ENCODE measurements around the gene PCMT1.

The PCMT1 gene

GRCh38 chr6:149771925-149772324 lies 22.4 kb downstream of the PCMT1 start:
- in situ Hi-C loops (cut with HindIII; ENCODE audit: low sequenced_read_pairs): no loop called here
- no peak for DNase-seq (ENCODE audit: low read depth, low spot score)
- TF ChIP-seq CTCF (IDR thresholded peaks at IDR 0.05; ENCODE audit: low read depth, low read length): no peak
- H3K4me3 ChIP-seq (ENCODE audit: low read depth, low read length): no peak overlapping the region

GRCh38 chr6:149777624-149778023 lies 28.1 kb downstream of the PCMT1 start:
- DNase-seq (ENCODE audit: low read depth, low spot score): no peak
- no peak overlapping the region for H3K4me3 ChIP-seq (ENCODE audit: low read depth, low read length)
- in situ Hi-C loops (cut with HindIII; ENCODE audit: low sequenced_read_pairs): no loop called here
- TF ChIP-seq CTCF (IDR thresholded peaks at IDR 0.05; ENCODE audit: low read depth, low read length): no peak

GRCh38 chr6:149779644-149779963 lies 30.1 kb downstream of the PCMT1 start:
- in situ Hi-C loops (cut with HindIII; ENCODE audit: low sequenced_read_pairs): no loop called here
- no peak overlapping the region for H3K4me3 ChIP-seq (ENCODE audit: low read depth, low read length)
- no peak for DNase-seq (ENCODE audit: low read depth, low spot score)
- TF ChIP-seq CTCF (IDR thresholded peaks at IDR 0.05; ENCODE audit: low read depth, low read length): no peak

- DNase-seq (ENCODE audit: low read depth, low spot score): no peak
- no peak overlapping the region for H3K4me3 ChIP-seq (ENCODE audit: low read depth, low read length)
- TF ChIP-seq CTCF (IDR thresholded peaks at IDR 0.05; ENCODE audit: low read depth, low read length): no peak
- in situ Hi-C loops (cut with HindIII; ENCODE audit: low sequenced_read_pairs): no loop called here
Observed at GRCh38 chr6:149781715-149782114, 32.2 kb downstream of the PCMT1 start.

- H3K4me3 ChIP-seq (ENCODE audit: low read depth, low read length): no peak overlapping the region
- no peak for TF ChIP-seq CTCF (IDR thresholded peaks at IDR 0.05; ENCODE audit: low read depth, low read length)
- in situ Hi-C loops (cut with HindIII; ENCODE audit: low sequenced_read_pairs): no loop called here
- DNase-seq (ENCODE audit: low read depth, low spot score): no peak
Observed at GRCh38 chr6:149782337-149782736, 32.8 kb downstream of the PCMT1 start.

GRCh38 chr6:149783551-149783950 lies 34.0 kb downstream of the PCMT1 start:
- in situ Hi-C loops (cut with HindIII; ENCODE audit: low sequenced_read_pairs): no loop called here
- DNase-seq (ENCODE audit: low read depth, low spot score): no peak

More at GRCh38 chr6:149783551-149783950, 34.0 kb downstream of the PCMT1 start:
- no peak for TF ChIP-seq CTCF (IDR thresholded peaks at IDR 0.05; ENCODE audit: low read depth, low read length)
- H3K4me3 ChIP-seq (ENCODE audit: low read depth, low read length): no peak overlapping the region
